Glutamatergic neuron (in vitro differentiated cells): ENCODE data around the gene CDH4. TPM values are rescaled to one million over a fixed set of nuclear protein-coding genes. Genes with fewer than 3 reads are reported as not detected.

ENCODE experiments used
- DNase-seq: peaks from one replicate; pipeline ENCODE4 v3.0.0; 2022
- H3K27ac Mint-ChIP-seq: one replicate; pipeline ENCODE4 v1.8.0; 2020; ENCODE audit warnings: mild to moderate bottlenecking, mixed read lengths, inconsistent platforms; ENCODE audit not compliant: unreplicated experiment
- H3K27me3 Mint-ChIP-seq: one replicate; pipeline ENCODE4 v1.8.0; 2020; ENCODE audit warnings: mild to moderate bottlenecking, moderate library complexity, mixed read lengths, inconsistent platforms; ENCODE audit not compliant: unreplicated experiment
- H3K36me3 Mint-ChIP-seq: one replicate; pipeline ENCODE4 v1.8.0; 2020; ENCODE audit warnings: mild to moderate bottlenecking, mixed read lengths, inconsistent platforms; ENCODE audit not compliant: unreplicated experiment
- H3K4me1 Mint-ChIP-seq: one replicate; pipeline ENCODE4 v1.8.0; 2020; ENCODE audit warnings: mild to moderate bottlenecking, low read depth, mixed read lengths, inconsistent platforms; ENCODE audit not compliant: unreplicated experiment
- H3K4me3 Mint-ChIP-seq: one replicate; pipeline ENCODE4 v1.8.0; 2020; ENCODE audit warnings: mild to moderate bottlenecking, mixed read lengths, inconsistent platforms; ENCODE audit not compliant: unreplicated experiment
- H3K9me3 Mint-ChIP-seq: one replicate; pipeline ENCODE4 v1.8.0; 2020; ENCODE audit warnings: mild to moderate bottlenecking, moderate library complexity, mixed read lengths, inconsistent platforms; ENCODE audit not compliant: unreplicated experiment
- CTCF ChIP-seq: fragments of 200-600 bp; sonication (generic); IDR thresholded peaks from one replicate; pipeline ENCODE4 v1.5.0; 2021; ENCODE audit not compliant: partially characterized antibody, unreplicated experiment
- total RNA-seq: library from RNA; stranded (reverse); fragmentation: NEBNext Ultra II Directional; extraction: Animal tissue kit (Norgen Biotek cat#: 25700); gene quantifications from one replicate; pipeline ENCODE4 v1.2.1, GENCODE V29; 2021; ENCODE audit not compliant: unreplicated experiment

The CDH4 gene
- total RNA-seq, 1 donor from 2014 or later = 1.2 TPM

- H3K4me3 Mint-ChIP-seq = no peak overlapping the region
- TF ChIP-seq CTCF = no peak
- DNase-seq = no peak
- H3K36me3 Mint-ChIP-seq = peaks cover 5% of the 10 kb centered on the region
- H3K9me3 Mint-ChIP-seq = peaks cover 6% of the 10 kb centered on the region
- H3K27ac Mint-ChIP-seq = no peak overlapping the region
- peaks cover 11% of the 10 kb centered on the region for H3K4me1 Mint-ChIP-seq
- H3K27me3 Mint-ChIP-seq = peaks cover 9% of the 10 kb centered on the region
These were observed 27.6 kb downstream of the CDH4 start for GRCh38 chr20:61279621-61280150.

GRCh38 chr20:61280217-61280980 lies 28.3 kb downstream of the CDH4 start:
- TF ChIP-seq CTCF = no peak
- H3K4me3 Mint-ChIP-seq = no peak overlapping the region
- DNase-seq = no peak

GRCh38 chr20:61281286-61281795 lies 29.3 kb downstream of the CDH4 start:
- H3K27me3 Mint-ChIP-seq = peaks cover 9% of the 10 kb centered on the region
- H3K4me1 Mint-ChIP-seq = peaks cover 11% of the 10 kb centered on the region
- no peak for TF ChIP-seq CTCF
- H3K4me3 Mint-ChIP-seq = no peak overlapping the region
- no peak overlapping the region for H3K27ac Mint-ChIP-seq
- H3K36me3 Mint-ChIP-seq = peaks cover 5% of the 10 kb centered on the region
- H3K9me3 Mint-ChIP-seq = peaks cover 6% of the 10 kb centered on the region
- no peak for DNase-seq

More at GRCh38 chr20:61280217-61280980, 28.3 kb downstream of the CDH4 start:
- Mint-ChIP-seq H3K27ac (no peak overlapping the region), H3K36me3 (peaks cover 5% of the 10 kb centered on the region), H3K9me3 (peaks cover 6% of the 10 kb centered on the region), H3K27me3 (peaks cover 9% of the 10 kb centered on the region), H3K4me1 (peaks cover 11% of the 10 kb centered on the region)

- Mint-ChIP-seq H3K27me3 (peaks cover 6% of the 10 kb centered on the region), H3K36me3 (peaks cover 5% of the 10 kb centered on the region), H3K4me1 (peaks cover under 1% of the 10 kb centered on the region), H3K4me3 (no peak overlapping the region), H3K9me3 (peaks cover 8% of the 10 kb centered on the region), H3K27ac (no peak overlapping the region)
- TF ChIP-seq CTCF = no peak
- DNase-seq = no peak
These were observed 32.7 kb downstream of the CDH4 start for GRCh38 chr20:61284752-61285151.

GRCh38 chr20:61285152-61285645 lies 33.1 kb downstream of the CDH4 start:
- no peak for DNase-seq
- Mint-ChIP-seq H3K27me3 (peaks cover 6% of the 10 kb centered on the region), H3K27ac (no peak overlapping the region), H3K4me1 (no peaks in the 10 kb centered on the region), H3K9me3 (peaks cover 8% of the 10 kb centered on the region), H3K4me3 (no peak overlapping the region), H3K36me3 (peaks cover 5% of the 10 kb centered on the region)
- TF ChIP-seq CTCF = no peak
